ENCODE measurements around the gene SLC66A2. TPM values are rescaled to one million over a fixed set of nuclear protein-coding genes. Genes with fewer than 3 reads are reported as not detected.

Gene SLC66A2
- total RNA-seq, 1 experiment from 2014 or later, result 21.7 TPM

DNA sequence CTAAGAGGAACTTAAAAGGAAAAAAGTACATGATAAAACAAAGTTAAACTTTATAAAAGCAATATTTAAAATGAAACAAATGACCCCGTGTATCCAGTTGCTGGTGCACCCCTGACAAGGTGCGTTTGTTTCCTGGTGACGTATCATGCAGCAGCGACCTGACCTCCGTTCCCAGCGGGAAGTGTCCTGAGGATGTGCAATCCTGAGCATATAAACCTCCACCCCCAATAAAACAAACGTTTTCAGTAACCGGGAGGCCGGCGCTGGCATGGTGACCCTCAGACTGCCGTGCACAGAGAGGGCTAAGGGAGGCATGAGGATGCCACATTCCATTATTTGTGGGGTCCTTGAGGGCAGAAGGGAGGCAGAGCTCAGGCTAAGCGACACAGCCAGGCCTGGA is 14.8 kb downstream of the SLC66A2 start:
- no peak overlapping the region for H3K27ac Mint-ChIP-seq (ENCODE audit: low read depth, unreplicated experiment)
- H3K9me3 Mint-ChIP-seq (ENCODE audit: unreplicated experiment), result peaks cover 33% of the 10 kb centered on the region
- intact Hi-C loops (cut with micrococcal nuclease), result no loop called here
- peaks cover 6% of the 10 kb centered on the region for H3K4me1 Mint-ChIP-seq (ENCODE audit: insufficient read depth, unreplicated experiment)
- H3K4me3 Mint-ChIP-seq (ENCODE audit: unreplicated experiment), result no peak overlapping the region
- no TSS peak for BruUV-seq (replicated peaks)
- H3K36me3 Mint-ChIP-seq (ENCODE audit: insufficient read depth, unreplicated experiment), result peaks cover 28% of the 10 kb centered on the region
- TF ChIP-seq, protein P1, sequence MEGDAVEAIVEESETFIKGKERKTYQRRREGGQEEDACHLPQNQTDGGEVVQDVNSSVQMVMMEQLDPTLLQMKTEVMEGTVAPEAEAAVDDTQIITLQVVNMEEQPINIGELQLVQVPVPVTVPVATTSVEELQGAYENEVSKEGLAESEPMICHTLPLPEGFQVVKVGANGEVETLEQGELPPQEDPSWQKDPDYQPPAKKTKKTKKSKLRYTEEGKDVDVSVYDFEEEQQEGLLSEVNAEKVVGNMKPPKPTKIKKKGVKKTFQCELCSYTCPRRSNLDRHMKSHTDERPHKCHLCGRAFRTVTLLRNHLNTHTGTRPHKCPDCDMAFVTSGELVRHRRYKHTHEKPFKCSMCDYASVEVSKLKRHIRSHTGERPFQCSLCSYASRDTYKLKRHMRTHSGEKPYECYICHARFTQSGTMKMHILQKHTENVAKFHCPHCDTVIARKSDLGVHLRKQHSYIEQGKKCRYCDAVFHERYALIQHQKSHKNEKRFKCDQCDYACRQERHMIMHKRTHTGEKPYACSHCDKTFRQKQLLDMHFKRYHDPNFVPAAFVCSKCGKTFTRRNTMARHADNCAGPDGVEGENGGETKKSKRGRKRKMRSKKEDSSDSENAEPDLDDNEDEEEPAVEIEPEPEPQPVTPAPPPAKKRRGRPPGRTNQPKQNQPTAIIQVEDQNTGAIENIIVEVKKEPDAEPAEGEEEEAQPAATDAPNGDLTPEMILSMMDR (IDR thresholded peaks at IDR 0.05; ENCODE audit: unreplicated experiment), result no peak
- POLR2A ChIA-PET, result no interaction called here
- CTCF ChIA-PET, result interaction anchor here (0.9 kb wide), 1 partner anchor 23 kb away, joined by 3 read pairs; no protein-coding TSS in a partner anchor
- H3K27me3 Mint-ChIP-seq (ENCODE audit: insufficient read depth, unreplicated experiment), result no peaks in the 10 kb centered on the region
- DNase-seq (ENCODE audit: unreplicated experiment), result no peak

GRCh38 chr18:79935925-79936324 is 15.5 kb downstream of the SLC66A2 start:
- no TSS peak for BruUV-seq (replicated peaks)
- Mint-ChIP-seq H3K36me3 (ENCODE audit: insufficient read depth, unreplicated experiment) (peaks cover 28% of the 10 kb centered on the region), H3K9me3 (ENCODE audit: unreplicated experiment) (peaks cover 33% of the 10 kb centered on the region), H3K27ac (ENCODE audit: low read depth, unreplicated experiment) (peak overlapping the region; percentile 71), H3K27me3 (ENCODE audit: insufficient read depth, unreplicated experiment) (no peaks in the 10 kb centered on the region), H3K4me1 (ENCODE audit: insufficient read depth, unreplicated experiment) (peaks cover 6% of the 10 kb centered on the region), H3K4me3 (ENCODE audit: unreplicated experiment) (no peak overlapping the region)
- ChIA-PET POLR2A (no interaction called here), CTCF (no interaction called here)
- TF ChIP-seq, protein P1 (IDR thresholded peaks at IDR 0.05; ENCODE audit: unreplicated experiment), result no peak
- intact Hi-C loops (cut with micrococcal nuclease), result no loop called here
- no peak for DNase-seq (ENCODE audit: unreplicated experiment)

GRCh38 chr18:79935499-79935898 is 16.0 kb downstream of the SLC66A2 start:
- BruUV-seq (replicated peaks), result no TSS peak
- no peak for DNase-seq (ENCODE audit: unreplicated experiment)
- peaks cover 28% of the 10 kb centered on the region for H3K36me3 Mint-ChIP-seq (ENCODE audit: insufficient read depth, unreplicated experiment)

GRCh38 chr18:79935098-79935480 is 16.4 kb downstream of the SLC66A2 start:
- Mint-ChIP-seq H3K4me1 (ENCODE audit: insufficient read depth, unreplicated experiment) (peaks cover 4% of the 10 kb centered on the region), H3K27ac (ENCODE audit: low read depth, unreplicated experiment) (no peak overlapping the region), H3K36me3 (ENCODE audit: insufficient read depth, unreplicated experiment) (peaks cover 28% of the 10 kb centered on the region), H3K27me3 (ENCODE audit: insufficient read depth, unreplicated experiment) (no peaks in the 10 kb centered on the region), H3K9me3 (ENCODE audit: unreplicated experiment) (peaks cover 33% of the 10 kb centered on the region), H3K4me3 (ENCODE audit: unreplicated experiment) (no peak overlapping the region)
- ChIA-PET POLR2A (interaction anchor here (0.7 kb wide), 1 partner anchor 1935 kb away, joined by 4 read pairs; no protein-coding TSS in a partner anchor), CTCF (no interaction called here)
- TF ChIP-seq, protein P1 (IDR thresholded peaks at IDR 0.05; ENCODE audit: unreplicated experiment), result no peak
- BruUV-seq (replicated peaks), result no TSS peak
- no peak for DNase-seq (ENCODE audit: unreplicated experiment)
- intact Hi-C loops (cut with micrococcal nuclease), result no loop called here

More at GRCh38 chr18:79935499-79935898, 16.0 kb downstream of the SLC66A2 start:
- Mint-ChIP-seq H3K27me3 (ENCODE audit: insufficient read depth, unreplicated experiment) (no peaks in the 10 kb centered on the region), H3K4me1 (ENCODE audit: insufficient read depth, unreplicated experiment) (peaks cover 6% of the 10 kb centered on the region), H3K9me3 (ENCODE audit: unreplicated experiment) (peaks cover 33% of the 10 kb centered on the region), H3K27ac (ENCODE audit: low read depth, unreplicated experiment) (peak overlapping the region; percentile 71), H3K4me3 (ENCODE audit: unreplicated experiment) (no peak overlapping the region)
- CTCF ChIA-PET, result no interaction called here
- TF ChIP-seq, protein P1 (IDR thresholded peaks at IDR 0.05; ENCODE audit: unreplicated experiment), result no peak
- POLR2A ChIA-PET, result interaction anchor here (0.7 kb wide), 1 partner anchor 1936 kb away, joined by 4 read pairs; no protein-coding TSS in a partner anchor
- intact Hi-C loops (cut with micrococcal nuclease), result no loop called here
